Right renal pelvis (tissue), 4 donors: ENCODE measurements around the gene GLI2. TPM values are rescaled to one million over a fixed set of nuclear protein-coding genes. Genes with fewer than 3 reads are reported as not detected.
A peak's percentile ranks its signal among the peaks of the same experiment; 100 is the strongest.

ENCODE experiments used
- DNase-seq, 4 donors: peaks; one replicate each; pipeline ENCODE4 v3.0.0-alpha.2; 2013; ENCODE audit warnings: low read depth in 4 of 4, low spot score in 3 of 4, missing footprints in 1 of 4
- polyA plus RNA-seq, 4 donors: library from polyadenylated mRNA; unstranded; fragments of 120-200 nt; gene quantifications; one replicate each; pipeline ENCODE4 v1.2.1, GENCODE V29; 2013; ENCODE audit not compliant: insufficient read length in 4 of 4

Gene GLI2
- polyA plus RNA-seq, 4 donors, result 9.6 to 11.8 (median 11.2) TPM

DNA sequence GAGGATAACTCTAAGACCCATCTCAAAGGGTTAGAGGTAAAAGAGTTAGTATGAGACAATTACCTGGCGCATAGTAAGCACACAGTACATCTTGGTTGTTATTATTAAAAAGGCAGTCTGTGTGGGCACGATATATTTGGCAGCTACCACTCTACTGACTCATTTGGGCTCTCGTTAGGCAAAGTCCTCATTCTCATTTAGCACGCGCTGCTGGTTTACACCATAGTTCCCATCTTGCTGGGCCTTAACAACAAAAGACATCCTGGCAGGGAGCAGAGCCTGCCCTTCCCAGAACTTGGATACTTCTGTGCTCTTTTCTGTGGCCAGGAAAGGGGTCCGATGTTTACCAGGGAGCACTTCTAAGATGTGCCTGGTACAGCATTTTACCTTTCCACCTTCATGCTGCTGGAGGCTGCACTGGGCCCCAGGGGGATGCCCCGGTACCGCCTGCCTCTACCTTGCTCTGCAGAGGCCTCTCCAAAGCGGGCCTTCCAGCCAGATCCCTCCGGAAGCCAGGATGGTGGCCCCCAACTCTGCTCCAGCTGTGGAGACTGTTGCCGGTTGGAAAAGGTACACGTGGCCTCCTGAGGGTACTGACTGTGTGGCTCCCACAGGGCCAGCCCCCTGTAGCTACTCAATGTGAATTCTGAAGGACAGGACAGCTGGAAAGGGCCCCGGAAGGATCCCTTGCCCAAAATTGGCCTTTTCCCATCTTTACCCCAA lies 15.0 kb downstream of the GLI2 start:
- DNase-seq, result no peak

DNA sequence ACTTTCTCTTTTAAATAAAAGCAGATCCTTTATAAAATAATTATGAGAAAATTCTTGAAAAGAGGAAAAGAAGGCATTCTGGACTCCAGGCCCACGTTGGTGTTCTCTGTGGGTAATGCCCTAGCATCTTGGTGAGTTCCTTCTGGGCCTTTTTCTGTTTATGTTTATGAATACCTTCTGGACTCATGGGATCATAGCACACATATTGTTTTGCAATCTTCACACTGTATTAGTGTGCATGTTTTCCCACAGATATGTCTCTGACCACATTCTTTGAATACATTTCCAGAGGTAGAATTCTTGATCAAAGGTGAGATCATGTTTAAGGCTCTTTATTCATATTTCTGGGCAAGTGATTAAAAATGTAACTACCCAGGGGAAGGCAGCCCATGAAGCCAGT lies 15.9 kb downstream of the GLI2 start:
- no peak for DNase-seq

DNA sequence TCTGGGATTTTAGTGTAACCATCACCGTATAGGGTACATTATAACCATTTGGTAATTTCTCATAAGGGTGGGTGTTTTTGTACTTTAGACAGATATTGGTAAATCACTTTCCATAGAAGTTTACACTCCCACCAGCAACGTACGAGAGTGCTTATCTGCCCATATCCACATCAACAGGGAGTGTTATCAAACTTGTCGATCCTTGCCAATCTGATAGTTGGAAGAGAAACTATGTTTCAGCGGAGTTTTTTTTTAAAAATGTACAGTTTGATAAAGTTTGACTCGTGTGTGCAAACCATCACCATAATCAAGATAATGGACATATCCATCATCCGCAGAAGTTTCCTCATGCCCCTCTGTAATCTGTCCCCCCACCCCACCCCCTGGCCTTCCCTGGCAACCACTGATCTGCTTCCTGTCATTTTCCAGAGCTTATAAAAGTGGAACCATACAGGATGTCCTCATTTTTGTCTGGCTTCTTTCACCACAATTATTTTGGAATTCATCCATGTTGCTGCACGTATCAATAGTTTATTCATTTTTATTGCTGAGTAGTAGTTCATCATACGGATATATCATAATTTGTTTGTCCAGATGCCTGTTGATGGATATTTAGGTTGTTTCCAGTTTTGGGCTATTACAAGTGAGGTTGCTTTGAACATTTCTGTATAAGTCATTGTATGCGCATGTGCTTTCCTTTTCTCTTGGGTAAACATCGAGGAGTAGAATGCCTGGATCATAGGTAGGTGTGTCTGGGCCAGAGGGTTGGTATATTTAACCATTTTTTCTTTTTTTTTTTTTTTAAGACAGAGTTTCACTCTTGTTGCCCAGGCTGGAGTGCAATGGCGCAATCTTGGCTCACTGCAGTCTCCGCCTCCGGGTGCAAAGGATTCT lies 18.6 kb downstream of the GLI2 start:
- no peak for DNase-seq

DNA sequence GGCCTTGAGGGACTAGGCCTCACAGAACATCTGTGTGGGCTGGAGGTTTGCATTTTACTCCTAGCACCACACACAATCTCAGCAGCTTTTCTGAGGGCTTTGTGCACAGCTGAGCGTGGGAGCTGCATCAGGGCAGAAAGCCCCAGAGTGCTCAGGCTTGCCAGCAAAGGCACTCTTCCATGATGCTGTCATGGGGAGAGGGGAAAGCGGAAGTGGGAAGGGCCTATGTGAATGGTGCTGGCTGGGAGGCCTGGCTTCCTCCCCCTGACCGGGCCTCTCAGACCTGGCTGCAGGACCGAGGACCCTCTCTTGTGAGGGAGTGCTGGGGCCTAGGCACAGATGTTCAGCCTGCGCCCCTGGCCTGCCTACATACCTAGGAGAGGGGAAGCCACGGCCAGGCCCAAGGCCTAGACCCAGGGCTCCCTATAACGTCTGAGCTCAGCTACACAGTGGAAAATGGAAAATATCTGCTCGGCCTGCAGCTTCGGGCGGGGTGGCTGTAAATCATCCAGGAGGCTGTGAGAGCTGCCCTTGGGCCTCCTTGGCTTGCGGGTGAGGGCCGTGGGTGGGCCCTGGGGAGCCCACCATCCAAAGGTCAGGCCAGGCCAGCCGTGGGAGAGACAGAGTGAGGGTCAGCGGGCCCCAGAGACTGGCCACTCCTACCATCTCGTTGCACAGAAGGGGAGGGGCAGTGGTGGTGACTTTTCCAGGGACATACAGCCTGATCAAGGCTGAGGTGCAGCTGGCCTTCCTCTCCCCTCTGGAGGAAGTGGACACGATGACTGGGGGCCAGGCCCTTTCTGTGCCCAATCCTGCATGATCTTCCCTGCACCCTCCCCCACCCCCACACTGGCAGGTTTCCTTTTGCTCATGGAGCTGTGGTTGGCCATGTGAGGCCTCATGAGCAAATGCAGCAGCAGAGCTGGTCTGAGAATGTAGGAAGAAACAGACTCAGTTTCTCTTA lies 22.8 kb downstream of the GLI2 start:
- peak in 2 of 4 donors; percentile 74 to 82 for DNase-seq

DNA sequence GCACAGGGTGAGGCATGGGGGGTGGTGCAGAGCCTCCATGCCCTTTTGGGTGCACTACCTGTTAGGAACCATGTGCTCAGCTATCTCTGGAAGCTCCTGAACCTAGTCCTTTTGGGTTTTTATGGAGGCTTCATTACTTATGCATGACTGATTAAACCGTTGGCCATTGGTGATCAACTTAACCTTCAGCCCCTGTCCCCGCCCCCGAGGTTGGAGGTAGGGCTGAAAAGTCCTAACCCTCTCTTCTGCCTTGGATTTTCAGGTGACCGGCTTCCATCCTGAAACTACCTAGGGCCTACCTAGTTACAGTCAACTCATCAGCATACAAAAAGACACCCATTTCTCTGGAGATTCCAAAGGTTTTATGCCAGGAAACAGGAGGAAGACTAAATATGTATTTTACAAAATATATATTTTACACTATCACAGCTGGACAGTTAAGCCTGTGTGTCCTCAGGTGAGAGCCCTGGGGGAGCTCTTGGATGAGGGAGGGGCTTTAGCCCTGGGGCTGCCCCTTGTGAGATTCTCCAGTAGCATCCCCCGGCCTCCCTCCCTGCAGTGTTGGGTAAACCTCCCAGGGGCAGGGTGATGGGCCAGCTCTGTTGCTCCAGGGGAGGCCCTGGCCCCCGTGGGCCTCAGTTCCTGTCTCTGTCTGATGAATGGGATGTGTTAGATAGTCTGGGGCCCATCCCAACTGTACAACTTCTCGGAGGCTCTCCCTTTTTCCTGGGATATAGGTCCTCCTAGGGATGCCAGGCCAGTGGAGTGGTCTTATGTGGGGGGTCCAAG lies 24.1 kb downstream of the GLI2 start:
- no peak for DNase-seq

DNA sequence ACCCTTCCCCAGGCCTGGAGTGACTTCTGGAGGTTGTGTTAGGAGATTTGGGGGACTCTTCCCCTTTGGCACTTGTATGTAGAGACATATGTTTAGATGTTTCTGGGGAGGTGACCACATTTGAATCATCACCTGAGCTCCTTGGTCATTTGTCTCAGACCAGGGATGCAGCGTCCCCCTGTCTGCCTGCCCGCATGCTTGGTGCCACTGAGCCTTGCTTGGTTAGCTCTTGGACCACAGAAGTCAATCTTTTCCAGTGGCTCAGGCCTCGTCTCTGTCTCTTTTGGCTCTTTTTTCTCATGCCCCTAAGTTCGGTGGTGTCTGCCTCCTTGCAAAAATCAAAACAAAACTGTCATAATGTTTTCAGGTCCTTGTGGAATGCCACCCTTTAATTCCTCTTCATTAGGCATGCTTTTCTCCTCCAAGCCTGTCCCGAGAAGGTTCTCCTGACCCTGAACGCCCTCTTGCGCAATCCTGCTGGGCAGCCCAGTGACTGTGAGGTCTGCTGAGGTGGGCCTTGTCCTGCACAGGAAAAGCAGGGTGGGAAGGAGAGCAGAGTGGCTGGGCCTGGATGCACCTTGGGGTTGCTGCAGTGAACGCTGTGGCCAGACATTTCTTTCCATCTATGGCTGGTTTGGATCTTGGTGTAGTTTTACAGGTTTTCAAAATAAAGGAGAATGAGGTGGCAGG lies 24.9 kb downstream of the GLI2 start:
- DNase-seq, result no peak

DNA sequence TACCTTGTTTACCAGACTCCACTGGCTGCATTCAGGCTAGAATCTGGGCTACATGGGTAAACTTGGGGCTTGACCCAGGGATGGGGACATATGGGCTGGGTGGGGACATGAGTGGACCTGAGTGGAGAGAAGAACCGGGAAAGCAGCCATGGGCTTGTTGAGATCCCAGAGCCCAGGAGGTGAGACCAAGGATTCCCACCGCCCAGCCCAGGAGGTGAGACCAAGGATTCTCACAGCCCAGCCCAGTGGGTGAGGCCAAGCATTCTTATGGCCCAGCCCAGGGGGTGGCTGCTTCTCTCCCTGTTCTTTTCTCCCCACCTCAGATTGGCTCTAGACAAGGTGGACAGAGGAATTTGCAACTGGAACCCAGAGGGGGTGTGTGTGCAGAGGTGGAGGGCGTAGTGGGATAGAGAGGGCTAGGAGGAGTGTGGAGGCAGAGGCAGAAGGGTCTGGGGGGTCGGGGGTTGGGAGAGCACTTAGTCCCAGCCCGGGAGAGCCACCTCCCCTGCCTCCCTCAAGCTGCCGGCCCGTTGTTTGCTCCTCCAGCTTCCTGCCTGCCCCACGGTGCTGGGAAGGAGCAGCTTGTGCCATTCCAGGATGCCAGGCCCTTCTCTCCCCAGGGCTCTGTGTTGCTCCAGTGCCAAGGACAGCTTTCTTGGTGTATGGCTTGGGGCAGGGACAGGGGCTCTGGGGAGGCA lies 25.6 kb downstream of the GLI2 start:
- DNase-seq, result no peak

DNA sequence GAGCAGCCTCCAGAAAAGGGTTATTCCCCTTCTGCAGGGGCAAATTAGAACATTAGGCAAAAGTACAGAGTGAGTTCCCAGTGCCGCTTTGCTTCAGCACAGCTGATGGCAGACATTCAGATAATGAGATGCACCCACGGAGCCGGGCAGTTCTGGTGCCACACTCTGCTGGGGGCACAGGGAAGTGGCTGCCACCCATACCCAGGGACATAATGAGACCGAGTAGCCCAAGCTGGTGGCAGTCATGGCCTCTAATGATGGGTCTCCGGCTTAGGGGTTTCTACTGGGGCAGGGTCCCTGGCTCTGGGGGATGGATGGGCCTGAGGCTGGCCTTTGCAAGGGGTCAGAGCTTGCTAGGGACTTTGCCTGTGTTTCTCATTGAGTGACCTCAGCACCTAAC lies 26.2 kb downstream of the GLI2 start:
- DNase-seq, result no peak

DNA sequence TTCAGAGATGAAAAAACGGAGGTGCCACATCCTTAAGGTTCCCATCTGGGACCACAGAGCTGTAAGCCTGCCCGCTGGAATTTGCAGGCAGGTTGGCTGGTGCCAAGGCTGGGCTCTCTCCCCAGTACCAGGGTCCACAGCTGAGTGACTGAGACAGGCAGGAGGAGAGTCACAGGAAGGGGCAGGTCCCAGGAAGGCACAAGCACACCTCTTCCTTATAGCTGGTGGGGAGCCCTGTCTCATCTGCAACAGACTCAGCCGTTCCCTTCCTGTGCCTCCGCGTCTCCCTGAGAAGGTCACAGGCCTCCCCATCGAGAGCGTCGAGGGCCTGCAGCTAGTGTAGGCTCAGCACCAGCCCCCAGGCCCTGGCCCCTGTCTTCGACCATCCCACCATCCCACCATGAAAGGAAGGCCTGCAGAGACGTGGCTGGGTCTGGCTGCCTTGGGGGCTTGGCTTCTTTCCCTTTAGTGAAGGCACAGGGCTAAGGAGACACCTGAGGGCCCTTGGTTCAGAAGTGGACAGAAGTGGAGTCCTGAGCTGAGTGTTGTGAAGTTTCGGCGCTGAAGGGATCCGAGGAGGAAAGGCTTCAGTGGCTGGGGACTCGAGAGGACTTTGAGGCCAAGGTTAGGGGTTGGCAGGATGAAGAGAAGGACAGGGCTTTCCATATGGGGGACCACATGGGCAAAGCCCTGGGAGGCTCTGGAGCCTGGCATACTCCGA lies 26.8 kb downstream of the GLI2 start:
- DNase-seq, result no peak

DNA sequence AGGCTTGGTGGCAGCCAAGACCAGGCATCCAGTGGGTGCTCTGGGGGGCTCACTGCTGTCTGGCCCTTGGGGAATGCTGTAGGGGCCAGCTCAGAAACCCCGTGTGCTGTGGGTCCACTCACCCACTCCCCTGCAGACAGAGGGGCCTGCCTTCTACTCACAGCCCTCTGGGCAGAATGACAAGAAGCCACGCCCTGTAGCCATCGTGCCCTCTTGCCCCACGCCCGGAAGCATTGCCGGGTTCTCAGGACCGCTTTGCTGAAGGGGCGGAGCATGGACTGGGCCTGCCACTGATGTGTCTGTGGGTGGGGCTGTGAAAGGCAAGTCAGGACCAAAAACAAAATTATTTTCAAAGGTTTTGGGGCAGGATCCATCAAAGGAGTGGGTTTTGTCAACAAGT lies 27.8 kb downstream of the GLI2 start:
- no peak for DNase-seq

DNA sequence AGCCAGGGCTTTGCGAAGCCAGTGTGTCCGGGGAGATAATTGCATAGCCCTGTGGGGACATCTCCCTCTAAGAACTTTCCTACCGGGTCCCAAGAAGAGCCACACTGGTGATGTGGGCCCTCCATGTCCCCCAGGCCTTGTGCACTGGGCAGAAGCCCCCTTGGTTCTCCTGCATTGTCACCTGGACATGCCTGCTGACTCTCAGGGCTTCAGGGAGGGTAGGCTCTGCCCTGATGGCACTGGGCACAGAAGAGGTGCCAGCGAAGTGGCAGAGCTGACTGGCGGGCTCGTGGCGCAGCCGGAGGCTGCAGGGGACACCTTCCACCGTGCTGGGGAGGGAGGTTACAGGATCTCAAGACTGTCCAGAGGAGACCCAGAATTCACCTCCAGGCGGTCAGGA lies 28.3 kb downstream of the GLI2 start:
- DNase-seq, result no peak

DNA sequence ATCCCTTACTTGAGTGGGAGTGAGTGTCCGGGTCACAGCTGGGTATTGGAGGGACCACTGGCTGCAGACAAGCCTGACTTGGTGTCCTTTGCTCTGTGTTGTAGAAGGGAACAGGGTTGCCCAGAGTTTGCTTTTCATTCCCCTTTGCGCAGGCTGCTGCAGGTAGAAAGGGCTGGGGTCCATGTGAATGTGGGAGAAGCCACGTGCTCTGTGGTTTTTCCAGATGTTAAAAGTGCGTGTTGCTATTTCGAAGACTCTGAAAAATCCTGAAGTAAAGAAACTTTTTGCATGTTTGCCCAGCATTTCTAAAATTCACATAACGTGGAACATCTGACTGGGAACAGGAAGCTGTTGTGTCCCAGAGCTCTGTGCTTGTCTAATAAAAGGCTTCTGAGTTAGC lies 28.8 kb downstream of the GLI2 start:
- DNase-seq, result no peak

DNA sequence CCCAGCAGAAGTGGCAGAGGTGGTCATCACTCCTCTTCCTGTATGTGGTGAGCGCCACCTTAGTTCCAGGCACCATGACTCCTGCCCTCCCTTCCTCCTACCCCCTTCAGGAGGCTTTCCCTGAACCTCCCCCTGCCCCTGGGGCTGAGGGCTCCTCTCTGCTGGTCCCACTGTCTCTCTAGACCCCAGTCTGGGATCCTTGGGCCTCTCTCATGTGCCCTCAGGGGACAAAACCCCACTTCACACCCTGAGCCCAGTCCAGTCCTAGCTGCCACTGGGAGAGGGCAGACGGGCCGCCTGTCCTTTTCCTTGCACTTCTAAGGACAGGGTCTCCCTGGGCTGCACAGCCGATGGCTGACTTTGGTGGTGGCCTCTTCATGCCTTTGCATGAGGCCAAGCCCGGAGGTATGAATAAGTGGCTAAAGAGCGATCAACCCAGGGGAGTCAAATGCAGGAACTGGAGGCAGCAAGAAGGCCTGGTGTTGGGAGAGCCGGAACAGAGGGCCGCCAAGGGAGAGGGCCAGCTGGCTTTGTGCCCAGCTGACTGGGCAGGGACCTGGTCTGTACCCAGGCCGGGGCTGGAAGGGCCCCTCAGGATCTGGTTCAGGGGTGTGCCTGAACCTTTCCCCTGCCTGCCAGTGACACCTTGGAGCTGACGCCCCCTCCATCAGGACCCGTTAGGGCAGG lies 29.5 kb downstream of the GLI2 start:
- DNase-seq, result no peak

DNA sequence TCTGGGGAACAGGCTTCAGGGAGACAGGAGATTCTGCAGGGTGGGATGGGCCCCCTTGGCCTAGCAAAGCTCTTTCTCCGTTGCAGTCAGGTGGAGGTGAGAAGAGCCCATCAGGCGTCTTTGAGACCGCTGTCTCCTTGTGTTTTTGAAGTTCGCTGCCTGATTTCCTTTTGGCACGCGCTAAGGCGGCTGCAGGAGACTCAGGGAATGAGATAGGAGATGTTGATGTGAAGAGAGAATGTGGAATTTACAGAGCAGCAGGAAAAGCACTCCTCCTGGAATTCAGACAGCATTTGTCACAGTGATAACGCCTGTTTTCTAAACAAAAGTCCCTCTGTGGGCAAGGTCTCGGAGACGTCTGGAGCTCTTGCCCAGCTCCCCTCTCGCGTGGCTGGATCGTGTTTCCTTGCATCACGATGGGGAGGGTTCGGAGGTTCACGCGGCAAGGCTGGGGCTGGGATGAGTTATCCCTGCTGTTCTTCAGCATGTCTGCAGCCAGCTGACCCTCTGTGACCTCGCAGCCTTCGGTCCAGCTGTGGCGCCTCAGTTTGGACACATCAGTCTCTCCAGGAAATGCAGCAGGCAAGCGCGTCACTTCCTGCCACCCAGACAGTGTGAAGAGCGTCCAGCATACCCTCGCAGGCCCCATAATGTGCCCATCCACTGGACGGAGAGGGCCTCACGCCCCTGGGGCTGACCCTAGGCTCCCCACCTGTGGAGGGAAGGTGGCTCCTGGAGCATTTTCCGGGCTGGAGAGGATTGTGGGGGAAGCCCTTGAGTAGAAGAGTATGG lies 30.2 kb downstream of the GLI2 start:
- peak; percentile 68 to 83 (median 74) for DNase-seq

DNA sequence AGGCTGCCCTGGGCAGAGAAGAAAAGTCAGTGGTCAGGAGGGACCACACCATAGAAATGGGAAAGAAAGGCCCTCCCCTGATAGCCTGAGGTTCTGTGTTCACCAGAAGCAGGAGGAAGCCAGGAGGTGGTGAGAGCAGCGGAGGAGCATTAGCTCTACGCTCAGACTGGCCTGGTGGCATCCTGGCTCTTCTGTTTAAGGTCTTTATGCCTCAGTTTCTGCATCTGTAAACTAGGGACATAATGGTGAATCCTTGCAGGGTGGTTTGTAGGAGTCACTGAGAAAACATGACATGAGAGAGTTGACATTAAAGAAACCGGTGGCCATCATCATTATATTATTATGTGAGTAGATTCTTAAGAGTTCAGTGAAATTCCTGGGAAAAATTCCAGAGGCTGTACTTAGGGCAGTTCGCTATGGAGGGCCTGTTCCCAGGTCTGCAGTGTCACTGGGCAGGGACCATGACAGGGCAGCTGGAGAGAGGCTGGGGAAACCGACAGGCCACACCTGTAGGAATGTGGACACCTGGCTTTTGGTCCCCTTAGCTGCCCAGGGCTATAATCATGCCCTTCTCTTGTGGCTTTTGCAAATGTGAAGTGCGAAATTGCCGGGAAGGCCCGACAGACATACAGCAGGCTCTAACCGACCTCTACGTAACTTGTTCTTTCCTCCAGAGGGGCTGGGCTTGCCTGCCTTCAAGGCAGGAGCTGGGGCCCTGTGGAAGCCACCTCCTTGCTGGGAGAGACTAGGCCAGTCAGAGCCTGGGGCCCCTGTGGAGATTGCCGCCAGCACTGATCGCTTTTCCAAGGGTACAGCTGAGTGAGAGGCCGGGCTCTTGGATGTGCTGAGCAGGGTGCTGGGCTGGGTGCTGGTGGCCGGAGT lies 31.0 kb downstream of the GLI2 start:
- no peak for DNase-seq

DNA sequence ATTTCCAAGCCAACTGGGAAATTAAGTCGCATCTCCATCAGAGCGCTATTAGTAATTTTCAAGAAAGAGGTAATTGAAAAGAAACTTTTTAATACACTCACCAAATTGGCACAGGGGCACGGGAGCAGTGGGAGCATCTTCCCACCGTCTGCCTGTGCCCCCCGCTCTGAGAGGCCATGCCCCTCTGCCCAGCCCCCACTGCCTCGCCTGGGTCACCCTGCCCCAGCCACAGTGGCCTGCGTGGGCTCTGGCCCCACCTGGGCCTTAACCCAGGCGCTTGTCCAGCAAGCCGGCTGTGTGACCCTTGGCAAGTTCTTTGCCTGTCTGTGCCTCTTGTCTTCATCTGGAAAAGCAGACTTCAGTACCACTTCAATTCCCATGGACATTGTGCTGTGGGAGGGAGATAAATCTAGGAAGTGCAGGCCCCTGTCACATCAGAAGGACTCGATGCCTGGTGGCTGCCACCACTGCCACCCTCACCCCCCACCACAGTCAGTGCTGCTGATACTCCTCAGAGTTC lies 31.9 kb downstream of the GLI2 start:
- no peak for DNase-seq
